Caco-2 (cell line): Measurements from ENCODE around the gene YPEL4. TPM values are rescaled to one million over a fixed set of nuclear protein-coding genes. Genes with fewer than 3 reads are reported as not detected.

ENCODE experiments used
- BruUV-seq: library from RNA; stranded (reverse); fragments of 400-500 nt; replicated peaks from 2 replicates; lab custom pipeline; 2021; lab: Mats Ljungman, UMichigan
- CTCF ChIA-PET: fragments of 300-600 bp; sonication (Branson Sonifier 250); formaldehyde crosslinking; loops from one replicate; lab custom pipeline; 2022; ENCODE audit warnings: antibody characterized with exemption; lab: Charles Lee
- POLR2A ChIA-PET: fragments of 300-600 bp; sonication (Branson Sonifier 250); formaldehyde crosslinking; loops from one replicate; lab custom pipeline; 2022; ENCODE audit warnings: antibody characterized with exemption; lab: Charles Lee
- DNase-seq, 2 experiments: peaks; one replicate each; pipeline versions ENCODE4 v3.0.0 to v3.0.0-alpha.2; 2020 to 2022
- H3K27me3 ChIP-seq: replicated peaks from 2 replicates; pipeline ENCODE4 v1.6.0; 2011; ENCODE audit warnings: low read length; ENCODE audit not compliant: control insufficient read depth, insufficient read depth
- H3K36me3 ChIP-seq: 2 replicates; pipeline ENCODE4 v1.5.1; 2011; ENCODE audit warnings: low read length; ENCODE audit not compliant: control insufficient read depth, insufficient read depth
- H3K4me1 ChIP-seq: fragments of 250-450 bp; sonication (Bioruptor Pico); 2 replicates; pipeline ENCODE4 v1.5.1; 2020; ENCODE audit warnings: mild to moderate bottlenecking
- H3K4me3 ChIP-seq: 2 replicates; pipeline ENCODE4 v1.5.1; 2011; ENCODE audit warnings: low read depth, mild to moderate bottlenecking, control low read depth, low read length
- H3K9me3 ChIP-seq: fragments of 250-450 bp; sonication (Bioruptor Pico); 2 replicates; pipeline ENCODE4 v1.5.1; 2020; ENCODE audit warnings: mild to moderate bottlenecking, moderate library complexity
- H3K27ac Mint-ChIP-seq: one replicate; pipeline ENCODE4 v1.8.0; 2022; ENCODE audit warnings: mixed read lengths; ENCODE audit not compliant: unreplicated experiment
- H3K27me3 Mint-ChIP-seq: one replicate; pipeline ENCODE4 v1.8.0; 2022; ENCODE audit warnings: mixed read lengths; ENCODE audit not compliant: insufficient read depth, unreplicated experiment
- H3K36me3 Mint-ChIP-seq: one replicate; pipeline ENCODE4 v1.8.0; 2022; ENCODE audit warnings: mild to moderate bottlenecking, mixed read lengths; ENCODE audit not compliant: insufficient read depth, unreplicated experiment
- H3K4me1 Mint-ChIP-seq: one replicate; pipeline ENCODE4 v1.8.0; 2022; ENCODE audit warnings: low read depth, mixed read lengths; ENCODE audit not compliant: unreplicated experiment
- H3K4me3 Mint-ChIP-seq: one replicate; pipeline ENCODE4 v1.8.0; 2022; ENCODE audit warnings: mild to moderate bottlenecking, moderate library complexity, mixed read lengths; ENCODE audit not compliant: unreplicated experiment
- H3K9me3 Mint-ChIP-seq: one replicate; pipeline ENCODE4 v1.8.0; 2022; ENCODE audit warnings: mixed read lengths; ENCODE audit not compliant: unreplicated experiment
- CTCF ChIP-seq, 2 experiments: fragments of 200-600 bp in 1 of 2; IDR thresholded peaks; 1 replicate in 1 of 2; 2 replicates in 1 of 2; pipeline versions ENCODE4 v1.5.1 to v1.8.0; 2011 to 2022; ENCODE audit warnings: antibody characterized with exemption in 1 of 2, control low read depth in 1 of 2, inconsistent platforms in 1 of 2, low read depth in 1 of 2, low read length in 1 of 2, mild to moderate bottlenecking in 1 of 2, moderate library complexity in 1 of 2; ENCODE audit not compliant: insufficient read depth in 1 of 2, severe bottlenecking in 1 of 2, unreplicated experiment in 1 of 2
- intact Hi-C: fragments of 100-400 bp; cut with micrococcal nuclease; formaldehyde crosslinking; loops from one replicate; pipeline ENCODE4 v1.10.0; 2022; ENCODE audit not compliant: unreplicated experiment
- total RNA-seq: library from RNA; stranded (reverse); gene quantifications from 2 replicates; pipeline ENCODE4 v1.2.3, GENCODE V29; 2022

The YPEL4 gene
- total RNA-seq, 1 experiment from 2014 or later = not detected

DNA sequence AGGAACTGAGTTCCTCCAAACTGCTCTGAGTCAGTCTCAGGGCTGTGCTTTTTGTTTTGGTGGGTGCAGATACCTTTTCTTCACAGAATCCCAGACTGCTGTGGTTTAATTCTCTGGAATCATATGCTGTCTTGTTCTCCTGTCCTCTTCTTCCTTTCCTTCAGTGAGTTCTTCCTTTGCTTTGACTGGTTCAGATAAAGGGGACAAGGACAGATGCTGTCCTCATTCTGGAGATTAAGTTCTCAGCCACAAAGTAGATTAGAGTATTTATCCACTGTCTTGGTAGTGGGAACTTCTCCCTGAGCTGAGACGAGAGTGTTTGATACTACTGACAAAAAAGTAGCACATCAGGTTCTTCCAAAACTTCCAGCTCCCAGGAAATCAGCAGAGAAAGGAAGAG is 31.5 kb upstream of the YPEL4 start:
- Mint-ChIP-seq H3K4me1 (no peaks in the 10 kb centered on the region), H3K36me3 (peaks cover 71% of the 10 kb centered on the region), H3K4me3 (no peak overlapping the region), H3K27me3 (no peaks in the 10 kb centered on the region), H3K27ac (no peak overlapping the region), H3K9me3 (no peaks in the 10 kb centered on the region)
- Histone ChIP-seq H3K9me3 (no peaks in the 10 kb centered on the region), H3K36me3 (peaks cover 2% of the 10 kb centered on the region), H3K4me1 (peaks cover 6% of the 10 kb centered on the region; the same call in 1 of the 2 replicates), H3K4me3 (no peak overlapping the region), H3K27me3 (no peaks in the 10 kb centered on the region)
- no peak for DNase-seq
- BruUV-seq = no TSS peak
- intact Hi-C loops = no loop called here
- CTCF ChIA-PET = no interaction called here
- POLR2A ChIA-PET = no interaction called here
- no peak for TF ChIP-seq CTCF (IDR thresholded peaks at IDR 0.05; ENCODE audit: insufficient read depth in 1 of 2, low read depth in 1 of 2, low read length in 1 of 2, severe bottlenecking in 1 of 2, unreplicated experiment in 1 of 2)

DNA sequence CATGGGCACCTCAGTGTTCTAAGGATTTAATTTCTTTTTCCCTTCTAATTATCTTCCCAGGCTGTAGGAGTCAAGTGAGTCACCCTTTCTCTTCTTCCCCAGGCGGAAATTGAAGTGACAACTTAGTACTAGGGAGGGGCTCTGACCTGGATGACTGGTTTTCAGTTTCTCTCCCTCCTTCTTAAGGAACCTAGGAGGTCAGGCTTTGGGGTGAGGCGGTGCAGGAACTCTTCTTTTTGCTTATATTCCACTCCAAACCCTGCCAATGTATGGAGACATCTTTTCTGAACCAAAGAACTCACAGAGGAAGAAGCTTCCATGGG is 30.8 kb upstream of the YPEL4 start:
- ChIA-PET CTCF (no interaction called here), POLR2A (no interaction called here)
- no peak for TF ChIP-seq CTCF (IDR thresholded peaks at IDR 0.05; ENCODE audit: insufficient read depth in 1 of 2, low read depth in 1 of 2, low read length in 1 of 2, severe bottlenecking in 1 of 2, unreplicated experiment in 1 of 2)
- H3K9me3 Mint-ChIP-seq = no peaks in the 10 kb centered on the region
- no peaks in the 10 kb centered on the region for H3K27me3 ChIP-seq
- no peaks in the 10 kb centered on the region for H3K4me1 Mint-ChIP-seq
- intact Hi-C loops = no loop called here
- H3K4me1 ChIP-seq = peaks cover 6% of the 10 kb centered on the region; the same call in 1 of the 2 replicates
- H3K4me3 ChIP-seq = no peak overlapping the region
- H3K27me3 Mint-ChIP-seq = no peaks in the 10 kb centered on the region
- no peak for DNase-seq
- H3K9me3 ChIP-seq = no peaks in the 10 kb centered on the region
- BruUV-seq = no TSS peak
- peaks cover 2% of the 10 kb centered on the region for H3K36me3 ChIP-seq
- H3K27ac Mint-ChIP-seq = no peak overlapping the region
- H3K4me3 Mint-ChIP-seq = no peak overlapping the region
- peaks cover 72% of the 10 kb centered on the region for H3K36me3 Mint-ChIP-seq

DNA sequence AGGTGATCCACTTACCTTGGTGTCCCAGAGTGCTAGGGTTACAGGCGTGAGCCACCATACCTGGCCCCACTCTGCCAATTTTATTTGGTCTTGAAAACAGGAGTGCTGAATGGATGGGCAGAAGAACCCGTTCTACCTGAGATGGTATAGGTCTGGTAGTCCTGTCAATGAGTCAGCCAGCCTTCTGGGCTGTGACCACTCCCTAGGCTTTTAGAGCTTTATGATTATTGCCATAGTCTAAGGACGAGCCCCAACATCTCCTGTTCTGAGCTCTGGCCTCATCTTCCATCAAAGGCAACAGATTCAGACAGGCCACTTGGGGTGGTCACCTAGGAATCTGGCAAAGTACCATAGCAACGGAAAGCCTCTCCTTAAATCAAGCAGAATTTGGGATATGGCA is 29.7 kb upstream of the YPEL4 start:
- Histone ChIP-seq H3K4me1 (peaks cover 9% of the 10 kb centered on the region), H3K4me3 (no peak overlapping the region), H3K36me3 (peaks cover 2% of the 10 kb centered on the region), H3K27me3 (no peaks in the 10 kb centered on the region), H3K9me3 (no peaks in the 10 kb centered on the region)
- DNase-seq = no peak
- TF ChIP-seq CTCF (IDR thresholded peaks at IDR 0.05; ENCODE audit: insufficient read depth in 1 of 2, low read depth in 1 of 2, low read length in 1 of 2, severe bottlenecking in 1 of 2, unreplicated experiment in 1 of 2) = no peak
- H3K36me3 Mint-ChIP-seq = peaks cover 71% of the 10 kb centered on the region
- ChIA-PET POLR2A (no interaction called here), CTCF (no interaction called here)
- H3K9me3 Mint-ChIP-seq = no peaks in the 10 kb centered on the region
- BruUV-seq = no TSS peak
- H3K27ac Mint-ChIP-seq = no peak overlapping the region
- intact Hi-C loops = no loop called here
- H3K27me3 Mint-ChIP-seq = no peaks in the 10 kb centered on the region
- H3K4me1 Mint-ChIP-seq = peaks cover 3% of the 10 kb centered on the region
- no peak overlapping the region for H3K4me3 Mint-ChIP-seq
